Activated CD4-positive, alpha-beta T cell treated with anti-CD3 and anti-CD28 coated beads for 1 hour (primary cell): ENCODE data around the gene TSPAN10.
"Not testable (repeated sequence)": the region's sequence is repeated elsewhere in the genome, so short reads cannot be mapped to it uniquely, and the experiment has no call there.

Source experiments
- DNase-seq: peaks from one replicate; pipeline ENCODE4 v3.0.0-alpha.2; 2020

The TSPAN10 gene

DNA sequence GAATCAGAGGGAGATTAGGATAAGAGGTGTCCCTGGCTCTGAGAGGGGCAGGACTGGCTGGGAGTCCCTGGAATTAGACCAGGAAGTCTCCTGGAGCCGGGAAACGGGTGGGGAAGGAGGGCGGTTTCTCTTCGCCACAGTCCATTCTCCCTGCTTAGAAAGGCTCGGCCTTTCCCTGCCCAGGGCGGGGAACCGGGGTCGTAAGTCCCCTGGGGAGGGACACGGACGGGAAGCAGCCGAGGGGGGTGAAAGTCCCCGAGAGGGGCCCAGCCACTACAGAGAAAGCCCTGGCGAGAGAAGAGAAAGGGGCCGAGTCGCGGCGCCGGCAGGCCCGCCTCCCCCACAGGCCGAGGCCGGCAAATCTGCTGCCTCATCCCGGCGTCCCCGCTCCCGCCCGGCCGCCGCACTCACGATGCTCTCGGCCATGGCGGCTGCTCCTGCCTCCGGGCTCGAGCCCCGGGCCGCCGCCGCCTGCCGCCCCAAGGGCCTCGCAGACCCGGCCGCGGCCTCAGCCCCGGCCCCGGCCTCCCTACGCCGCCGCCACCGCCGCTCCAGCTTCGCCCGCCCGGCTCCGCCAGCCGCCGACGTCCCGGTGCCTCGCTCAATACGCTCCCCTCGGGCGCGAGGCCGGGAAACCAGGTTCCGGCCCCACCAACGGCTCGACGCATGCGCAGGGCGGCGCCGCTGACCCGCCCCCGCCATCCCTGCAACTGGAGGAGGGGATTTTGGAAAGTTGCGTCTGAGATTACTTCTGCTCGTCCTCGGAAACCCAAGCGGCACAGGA, at the start of gene TSPAN10, which contains the start of gene NPLOC4:
Gene TSPAN10 (plus strand): TSS at position 692 of the 784 bp plus-strand sequence. CDS start 5,217 bp downstream, outside the sequence.
Gene NPLOC4 (minus strand): TSS at position 608 of the 784 bp plus-strand sequence. CDS start 182 bp downstream, at position 426.
- peak; percentile 81 for DNase-seq

DNA sequence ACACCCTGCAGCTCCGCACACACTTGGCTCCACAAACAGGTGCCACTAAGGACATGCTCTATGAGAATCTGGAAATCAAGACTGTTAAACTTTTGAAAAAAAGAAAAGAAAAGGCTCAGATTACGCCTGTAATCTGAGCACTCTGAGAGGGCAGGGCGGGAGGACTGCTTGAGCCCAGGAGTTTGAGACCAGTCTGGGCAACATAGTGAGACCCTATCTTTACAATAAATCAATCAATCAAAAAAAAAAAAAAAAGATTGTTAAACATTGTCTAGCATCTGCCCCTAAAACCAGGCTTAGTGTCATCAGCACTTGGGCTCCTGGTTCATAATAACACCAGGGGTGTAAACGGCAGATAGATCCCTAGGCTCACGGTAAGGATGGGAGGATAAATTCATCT, 47.4 kb upstream of the TSPAN10 start:
- DNase-seq = no peak

DNA sequence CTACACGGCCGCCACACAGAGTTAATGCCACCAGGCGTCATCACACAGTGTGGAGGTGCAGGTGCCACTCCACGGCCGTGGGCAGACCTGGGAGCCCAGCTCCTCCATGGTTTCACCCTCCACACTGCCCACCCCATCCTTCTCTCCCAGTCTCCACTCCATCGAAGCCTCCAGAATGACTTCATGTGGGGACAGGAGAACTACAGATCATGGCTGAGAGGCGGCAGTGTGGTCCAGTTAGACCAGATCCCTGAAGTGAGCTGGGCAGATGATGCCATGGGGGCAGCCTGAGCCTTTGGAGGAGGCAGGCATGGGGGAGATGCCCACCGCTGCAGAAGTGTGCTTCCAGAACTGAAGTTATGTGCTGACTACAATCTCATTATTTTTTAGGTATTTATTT, 46.9 kb upstream of the TSPAN10 start:
- no peak for DNase-seq

DNA sequence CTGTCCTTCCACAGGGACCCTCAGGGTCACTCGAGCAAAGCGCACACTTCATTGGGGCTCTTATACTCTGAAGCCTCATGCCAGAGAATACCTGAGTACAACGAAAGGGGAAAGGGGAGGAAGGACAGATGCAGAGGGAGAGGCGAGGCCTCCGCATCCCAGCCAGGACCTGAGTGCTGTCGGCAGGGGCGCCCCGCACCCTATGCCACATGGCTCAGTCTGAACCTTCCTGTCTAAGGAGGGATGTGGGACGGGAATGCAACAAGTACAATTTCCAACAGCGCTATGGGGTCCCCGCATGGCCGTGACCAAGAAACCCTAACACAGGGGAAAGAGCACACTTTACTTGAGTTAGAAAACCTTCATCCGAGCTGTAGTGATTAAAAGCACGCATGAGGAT, 45.0 kb upstream of the TSPAN10 start:
- no peak for DNase-seq

DNA sequence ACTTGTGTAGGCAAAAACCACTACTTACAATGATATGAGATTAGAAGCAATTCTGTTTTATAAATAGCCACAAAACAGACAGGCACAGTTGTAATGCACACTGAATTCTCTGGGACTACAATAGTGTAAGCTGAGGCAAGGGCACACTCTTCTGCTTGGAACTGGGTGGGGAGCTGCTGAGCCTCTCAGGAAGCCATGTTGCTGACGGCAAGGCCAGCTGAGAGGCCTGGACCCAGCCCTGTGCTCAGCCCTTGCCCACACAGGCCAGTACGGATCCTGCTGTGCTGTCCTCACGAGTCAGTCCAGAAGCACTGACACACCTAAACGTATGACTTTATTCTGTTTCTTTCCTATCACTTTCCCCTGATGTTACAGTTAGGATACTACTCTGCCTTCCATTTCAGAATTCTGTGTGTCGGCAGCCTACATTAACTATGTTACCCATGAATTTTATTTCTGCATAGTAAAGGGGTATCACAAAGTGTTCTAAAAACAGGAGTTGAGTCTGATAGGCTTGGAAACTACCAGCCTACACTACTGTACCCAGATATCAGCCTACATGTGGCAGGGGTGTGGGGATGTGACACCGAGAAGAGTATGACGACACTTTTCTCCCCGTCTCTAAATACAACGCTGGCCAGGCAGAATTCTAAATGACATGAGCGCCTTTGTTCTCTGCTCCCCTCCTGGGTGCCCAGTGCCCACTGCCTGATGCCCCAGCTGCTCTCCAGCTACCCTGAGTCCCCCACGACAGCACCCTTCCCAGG, 43.7 kb upstream of the TSPAN10 start:
- no peak for DNase-seq

DNA sequence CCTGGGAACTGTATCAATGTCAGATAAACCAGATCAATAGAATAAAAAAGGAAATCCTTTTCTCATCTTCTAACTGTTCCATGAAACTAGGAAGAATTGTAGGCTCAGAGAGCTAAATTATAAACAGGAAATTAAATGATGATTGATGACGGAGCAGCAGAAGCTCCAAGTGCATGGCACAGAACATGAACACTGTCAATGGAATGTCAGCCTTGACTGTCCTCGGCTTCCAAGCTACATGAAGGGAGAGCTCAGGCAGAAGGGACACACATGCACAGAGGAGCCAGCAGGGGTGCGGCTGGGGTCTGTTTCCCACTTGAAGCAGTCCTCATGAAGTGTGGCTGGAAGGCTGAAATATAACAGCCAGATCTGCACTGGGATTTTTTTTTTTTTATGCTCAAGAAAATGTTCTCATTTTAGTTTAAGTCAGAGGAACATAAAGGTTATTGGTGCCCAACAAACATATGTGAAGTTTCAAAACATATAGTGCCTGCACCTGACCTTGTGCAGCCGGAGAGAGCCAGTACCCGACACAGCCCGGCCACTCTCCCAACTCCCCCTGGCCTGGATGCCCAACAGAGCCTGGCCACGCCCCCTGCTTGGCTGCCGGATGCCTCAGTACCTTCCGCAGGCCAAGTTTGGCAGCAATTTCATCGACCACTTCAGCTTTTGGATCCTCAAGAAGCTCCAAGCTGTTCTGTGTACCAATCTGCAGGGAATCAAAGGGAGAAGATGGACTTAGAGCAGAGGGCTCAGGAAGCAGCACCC, 37.1 kb upstream of the TSPAN10 start:
- DNase-seq = no peak

DNA sequence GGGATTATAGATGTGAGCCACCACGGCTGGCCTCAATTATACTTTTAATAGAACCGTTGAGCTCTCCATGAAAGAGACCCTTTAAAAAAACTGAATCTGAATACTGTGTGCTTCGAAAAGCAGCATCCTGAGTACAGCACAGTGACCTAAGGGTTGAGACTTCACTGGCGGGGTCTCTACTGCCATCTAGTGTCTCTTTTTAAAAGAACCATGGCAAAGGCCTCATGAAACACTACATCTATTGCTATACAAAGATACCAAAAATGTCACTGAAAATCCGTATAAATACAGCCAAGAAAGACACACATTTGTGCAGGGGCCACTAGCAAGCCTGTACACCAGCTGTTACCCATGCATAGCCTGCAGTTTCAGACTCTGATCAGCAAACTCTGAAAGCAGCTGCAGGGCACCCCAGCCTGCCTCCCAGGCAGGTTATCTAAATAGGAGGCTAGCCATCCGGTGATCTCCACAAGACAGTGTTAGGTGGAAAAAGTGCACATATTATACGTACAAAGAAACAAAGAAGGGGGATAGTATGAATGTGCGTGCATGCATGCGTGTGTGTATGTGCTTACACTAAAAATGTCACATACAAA, 35.4 kb upstream of the TSPAN10 start:
- no peak for DNase-seq

DNA sequence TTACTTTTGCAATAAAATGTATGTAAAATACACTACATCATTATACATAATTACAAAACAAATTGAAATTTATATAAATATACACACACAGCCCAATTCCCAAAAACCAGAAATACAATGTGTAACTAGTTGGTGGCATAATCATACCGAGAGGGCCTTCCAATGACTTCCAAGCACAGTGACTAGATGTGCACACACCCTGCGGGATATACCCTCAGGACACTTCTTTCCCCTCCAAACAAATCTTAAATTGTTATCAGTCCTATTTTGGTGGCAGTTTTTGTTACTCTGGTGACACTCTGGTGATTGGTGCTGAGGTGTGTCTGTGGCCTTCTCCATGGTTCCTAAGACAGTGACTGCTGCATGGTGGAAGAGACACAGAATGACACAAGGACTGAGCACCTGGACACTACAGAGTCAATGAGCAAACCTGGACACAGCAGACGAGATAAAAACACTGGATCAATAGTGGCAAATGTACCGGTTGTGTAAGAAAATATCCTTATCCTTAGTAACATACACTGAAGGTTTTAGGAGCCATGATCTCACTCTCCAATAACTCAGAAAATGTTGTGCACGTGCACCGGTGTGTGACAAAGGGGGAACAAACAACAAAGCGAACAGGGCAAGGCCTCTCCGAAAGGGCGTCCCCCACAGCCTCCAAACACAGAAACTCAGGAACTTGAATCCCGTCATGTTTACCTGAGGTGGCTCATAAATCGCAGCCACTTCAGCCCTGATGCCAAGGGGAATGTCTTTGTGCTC, 33.0 kb upstream of the TSPAN10 start:
- DNase-seq = no peak

DNA sequence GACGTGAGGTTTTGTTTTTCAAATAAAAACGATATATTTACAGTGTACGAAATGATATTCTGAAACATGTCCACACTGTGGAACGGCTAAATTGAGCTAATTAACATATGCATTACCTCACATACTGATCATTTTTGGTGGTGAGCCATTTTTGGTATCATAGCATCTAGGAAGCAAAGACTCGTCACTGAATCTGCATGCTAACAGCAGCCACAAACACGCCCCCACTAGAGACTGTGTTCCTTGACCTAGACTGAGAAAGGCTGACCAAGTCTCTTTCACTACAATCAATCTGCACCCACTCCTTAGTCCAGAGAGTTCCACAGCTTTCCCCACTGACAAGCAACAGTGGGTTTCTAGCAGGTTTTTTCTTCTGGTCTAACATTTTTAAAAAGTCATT, 29.6 kb upstream of the TSPAN10 start:
- DNase-seq = no peak

DNA sequence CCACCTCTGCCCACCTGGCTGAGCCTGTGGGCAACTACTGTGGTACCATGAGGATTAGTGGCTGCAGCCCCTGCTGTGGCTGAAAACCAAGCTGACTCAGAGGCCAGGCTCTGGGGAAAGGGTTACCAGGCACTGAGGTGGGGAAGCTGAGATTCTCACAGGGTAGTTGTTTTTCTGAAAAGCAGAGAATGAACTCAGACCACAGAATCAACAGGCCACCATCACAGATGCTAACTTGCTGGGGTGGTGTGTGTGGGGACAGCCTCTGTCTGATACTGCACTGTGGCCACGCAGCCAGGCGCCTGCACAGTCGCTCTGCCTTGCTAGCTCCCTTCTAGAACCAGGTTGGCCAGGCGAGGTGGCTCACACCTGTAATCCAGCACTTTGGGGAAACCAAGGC, 28.9 kb upstream of the TSPAN10 start:
- no peak for DNase-seq

DNA sequence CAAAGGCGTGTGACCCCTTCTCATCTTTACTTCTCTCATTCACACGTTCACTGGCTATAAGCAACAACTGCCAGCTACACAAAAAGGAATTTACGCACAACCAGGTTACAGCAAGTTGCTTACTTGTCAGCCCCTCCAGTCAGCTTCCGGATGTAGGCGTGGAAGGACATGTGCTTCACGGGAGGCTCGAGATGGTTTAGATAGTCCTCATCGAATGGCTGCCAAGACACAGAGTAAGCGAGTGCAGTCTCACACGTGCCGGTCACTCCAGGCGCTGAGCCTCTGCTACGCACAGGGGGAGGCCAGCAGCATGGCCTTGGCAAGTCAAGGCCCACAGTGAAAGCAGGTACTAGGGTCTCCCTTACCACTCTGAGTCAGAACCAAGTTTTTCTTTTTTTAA, 28.4 kb upstream of the TSPAN10 start:
- DNase-seq = no peak

DNA sequence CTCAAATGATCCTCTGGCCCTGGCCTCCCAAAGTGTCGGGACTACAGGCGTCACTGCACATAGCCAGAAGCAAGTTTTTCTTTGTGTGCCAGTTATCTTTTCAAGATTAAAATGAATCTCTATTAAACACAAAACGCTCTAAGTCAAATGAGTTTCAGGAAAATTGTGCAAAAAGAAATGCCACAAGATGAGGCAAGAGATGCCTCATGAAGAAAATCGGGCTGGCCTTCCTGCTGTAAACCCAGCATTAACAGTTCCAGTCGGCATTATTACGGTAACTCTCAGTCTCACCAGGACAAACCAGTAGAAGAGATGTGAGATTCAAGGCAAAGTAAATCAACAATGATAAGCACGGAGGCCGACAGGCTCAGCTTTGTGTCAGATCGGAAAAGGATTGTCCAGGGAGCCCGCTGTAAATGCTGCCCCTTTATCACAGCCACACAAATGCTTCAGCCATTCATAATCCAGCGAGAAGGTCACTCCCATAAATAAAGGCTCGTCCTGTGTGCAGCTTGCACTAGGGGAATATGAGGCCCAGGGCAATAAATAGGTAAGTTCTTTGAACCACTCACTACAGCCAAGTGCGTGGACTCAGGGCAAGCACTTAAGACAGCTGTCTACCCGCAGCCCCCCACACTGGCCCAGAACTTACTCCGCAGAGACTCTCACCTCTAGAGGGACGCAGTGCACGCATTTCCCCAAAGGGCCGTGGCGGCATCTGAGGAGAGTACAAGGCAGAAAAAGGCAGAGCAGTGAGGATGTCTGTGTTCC, 27.3 kb upstream of the TSPAN10 start:
- DNase-seq = no peak

DNA sequence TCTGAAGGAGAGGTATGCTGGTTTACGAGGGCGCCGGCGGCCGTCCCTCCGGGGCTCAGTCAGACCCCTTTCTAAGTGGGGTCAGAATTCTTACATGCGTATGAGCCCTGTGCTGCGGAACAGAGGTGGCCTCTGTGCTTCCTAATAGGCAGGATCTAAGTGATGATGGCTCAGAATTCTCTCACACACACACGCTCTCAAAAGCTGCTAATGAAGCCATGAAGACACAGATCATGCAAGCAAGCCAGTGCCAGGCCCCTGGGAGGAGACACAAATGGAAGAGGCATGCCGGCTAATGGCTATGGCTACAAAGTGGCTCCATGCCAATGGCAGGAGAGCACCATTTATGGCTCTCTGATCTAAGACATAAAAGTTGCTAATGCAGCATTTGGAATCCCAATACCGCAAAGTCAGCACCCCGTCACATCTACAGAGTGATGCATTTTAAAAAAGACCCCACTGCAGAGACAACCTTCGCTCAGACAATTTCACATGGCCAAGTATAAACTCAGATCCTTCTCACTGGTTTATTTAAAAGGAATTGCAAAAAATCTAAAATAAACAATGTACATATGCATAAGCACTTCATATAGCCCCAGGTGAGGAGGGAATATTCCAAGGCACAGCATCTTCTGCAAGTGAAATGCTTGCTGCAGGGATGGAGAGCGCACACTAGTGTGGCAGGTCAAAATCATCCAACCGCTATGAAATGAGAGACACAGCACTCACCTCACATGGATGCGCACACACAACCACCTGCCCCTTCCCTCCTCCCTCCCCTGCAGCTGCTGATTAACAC, 24.6 kb upstream of the TSPAN10 start:
- DNase-seq = no peak

DNA sequence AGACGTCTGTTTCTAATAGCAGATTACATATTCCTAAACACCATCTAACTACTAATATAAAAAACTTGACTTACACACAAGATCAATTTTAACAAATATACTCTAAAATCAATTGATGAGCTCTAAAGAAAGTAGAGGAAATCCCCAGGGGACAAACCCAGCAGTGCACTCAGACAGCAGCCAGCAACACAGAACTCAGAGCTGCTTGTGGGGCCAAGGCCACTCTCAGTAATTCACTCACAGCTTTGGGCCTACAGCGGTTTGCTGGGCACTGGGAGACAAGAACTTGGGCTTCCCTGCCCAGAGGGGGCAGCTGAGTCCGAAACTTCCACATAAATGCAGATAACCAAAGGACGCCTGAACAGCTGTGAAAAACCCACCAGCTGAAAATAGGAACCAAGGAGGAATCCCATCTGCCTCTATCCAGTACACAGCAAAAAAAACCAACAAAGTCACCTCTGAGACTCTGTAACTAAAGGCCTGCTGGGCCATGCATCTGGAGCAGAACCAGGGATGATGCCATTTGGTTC, 21.5 kb upstream of the TSPAN10 start:
- DNase-seq = no peak

DNA sequence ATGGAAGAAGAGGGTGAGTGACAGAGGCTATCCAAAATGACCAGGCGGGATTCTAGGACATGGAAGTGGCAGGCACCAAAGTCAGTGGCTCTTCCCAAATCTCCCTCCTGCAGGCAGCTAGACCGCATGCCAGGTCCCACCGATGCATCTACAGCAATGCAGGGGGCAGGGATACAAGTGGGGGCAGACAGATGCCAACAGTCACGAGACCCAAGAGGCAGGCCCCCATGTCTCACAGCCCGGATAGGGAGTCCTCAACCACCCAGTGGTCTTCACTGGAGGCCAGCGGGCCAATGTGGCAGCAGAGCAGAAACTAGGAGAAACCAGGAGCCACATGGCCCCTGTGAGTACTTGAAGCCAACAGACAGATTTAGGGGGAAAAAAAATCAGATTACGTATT, 20.1 kb upstream of the TSPAN10 start:
- no peak for DNase-seq

DNA sequence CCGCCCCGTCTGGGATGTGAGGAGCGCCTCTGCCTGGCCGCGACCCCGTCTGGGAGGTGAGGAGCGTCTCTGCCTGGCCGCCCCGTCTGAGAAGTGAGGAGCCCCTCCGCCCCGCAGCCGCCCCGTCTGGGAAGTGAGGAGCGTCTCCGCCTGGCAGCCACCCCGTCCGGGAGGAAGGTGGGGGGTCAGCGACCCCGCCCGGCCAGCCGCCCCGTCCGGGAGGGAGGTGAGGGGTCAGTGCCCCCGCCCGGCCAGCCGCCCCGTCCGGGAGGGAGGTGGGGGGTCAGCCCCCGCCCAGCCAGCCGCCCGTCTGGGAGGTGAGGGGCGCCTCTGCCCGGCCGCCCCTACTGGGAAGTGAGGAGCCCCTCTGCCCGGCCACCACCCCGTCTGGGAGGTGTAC, 18.7 kb upstream of the TSPAN10 start:
- not testable (repeated sequence) for DNase-seq

DNA sequence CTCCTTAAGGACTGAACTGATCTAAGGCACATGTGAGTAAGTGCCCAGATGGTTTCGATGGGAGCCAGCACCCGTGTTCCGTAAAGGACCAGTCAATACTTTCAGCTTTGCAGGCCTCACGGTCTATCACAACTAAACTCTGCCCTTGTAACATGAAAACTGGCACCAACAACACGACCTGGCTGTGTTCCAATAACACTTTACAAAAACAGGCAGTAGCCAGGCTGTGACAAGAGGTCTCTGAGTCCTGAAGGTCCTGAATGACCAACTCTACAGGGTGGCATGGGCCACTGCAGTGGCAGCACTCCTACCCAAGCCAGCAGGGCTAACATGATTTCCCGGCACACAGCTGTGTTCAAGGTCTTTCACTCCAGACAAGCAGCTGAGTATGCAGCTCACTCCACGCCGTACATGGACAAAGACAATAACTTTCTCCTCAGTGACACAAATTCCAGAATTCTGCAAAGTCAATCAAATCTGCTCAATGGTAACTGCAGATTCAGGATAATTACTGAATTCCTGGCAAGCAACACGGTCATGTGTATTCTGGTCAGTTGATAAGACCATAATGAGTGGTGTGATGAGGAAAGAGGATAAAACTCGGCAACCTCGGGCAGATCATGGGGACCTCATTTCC, 15.4 kb upstream of the TSPAN10 start:
- DNase-seq = no peak

DNA sequence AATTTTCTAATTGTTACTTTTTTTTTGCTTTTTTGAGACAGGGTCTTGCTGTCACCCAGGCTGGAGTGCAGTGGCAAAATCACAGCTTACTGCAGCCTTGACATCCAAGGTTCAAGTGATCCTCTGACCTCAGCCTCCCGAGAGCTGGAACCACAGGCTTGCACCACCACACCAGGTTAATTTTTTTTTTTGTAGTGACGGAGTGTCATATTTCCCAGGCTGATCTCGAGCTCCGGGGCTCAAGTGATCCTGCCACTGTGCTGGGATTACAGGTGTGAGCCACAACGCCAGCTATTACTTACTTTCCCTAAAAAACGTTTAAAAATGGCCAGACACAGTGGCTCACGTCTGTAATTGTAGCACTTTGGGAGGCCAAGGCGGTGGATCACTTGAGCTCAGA, 6.7 kb upstream of the TSPAN10 start:
- DNase-seq = no peak

DNA sequence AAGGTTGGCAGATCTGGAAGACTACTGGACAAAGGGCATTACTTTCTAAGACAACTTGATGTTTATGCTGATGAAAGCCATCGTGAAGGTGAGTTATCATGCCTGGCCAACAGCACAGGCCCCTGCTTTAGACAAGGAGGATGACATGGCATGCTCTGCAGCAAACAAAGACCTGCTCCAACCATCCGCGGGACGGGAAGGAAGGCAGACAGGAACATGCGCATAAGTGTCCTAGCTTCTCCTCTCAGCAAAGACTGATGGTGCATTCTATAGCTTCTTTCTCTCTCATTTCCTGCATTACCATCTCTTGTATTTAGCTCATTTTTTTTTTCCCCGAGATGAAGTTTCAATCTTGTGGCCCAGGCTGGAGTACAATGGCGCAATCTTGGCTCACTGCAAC, 5.5 kb upstream of the TSPAN10 start:
- DNase-seq = no peak

DNA sequence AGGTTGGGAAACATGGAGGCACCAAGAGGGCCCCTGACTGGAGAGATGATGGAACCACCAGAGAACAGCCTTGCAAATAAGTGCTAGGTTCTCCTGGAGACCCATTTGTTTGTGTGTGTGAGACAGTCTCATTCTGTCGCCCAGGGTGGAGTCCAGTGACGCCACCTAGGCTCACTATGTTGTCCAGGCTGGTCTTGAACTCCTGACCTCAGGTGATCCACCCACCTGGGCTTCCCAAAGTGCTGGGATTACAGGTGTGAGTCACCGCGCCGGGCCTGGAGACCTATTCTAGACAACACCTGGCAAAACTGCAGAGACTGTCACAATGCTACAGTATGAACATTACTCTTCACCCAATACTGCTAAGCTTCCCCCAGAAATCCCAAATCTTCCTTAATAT, 1.6 kb upstream of the TSPAN10 start:
- DNase-seq = no peak
